Activated CD8-positive, alpha-beta memory T cell treated with anti-CD3 and anti-CD28 coated beads for 24 hours (primary cell): Measurements from ENCODE around the gene GLOD4.
"Not testable (repeated sequence)": the region's sequence is repeated elsewhere in the genome, so short reads cannot be mapped to it uniquely, and the experiment has no call there.

Source experiments
- DNase-seq: peaks from one replicate; pipeline ENCODE4 v3.0.0-alpha.2; 2020

Gene GLOD4

DNA sequence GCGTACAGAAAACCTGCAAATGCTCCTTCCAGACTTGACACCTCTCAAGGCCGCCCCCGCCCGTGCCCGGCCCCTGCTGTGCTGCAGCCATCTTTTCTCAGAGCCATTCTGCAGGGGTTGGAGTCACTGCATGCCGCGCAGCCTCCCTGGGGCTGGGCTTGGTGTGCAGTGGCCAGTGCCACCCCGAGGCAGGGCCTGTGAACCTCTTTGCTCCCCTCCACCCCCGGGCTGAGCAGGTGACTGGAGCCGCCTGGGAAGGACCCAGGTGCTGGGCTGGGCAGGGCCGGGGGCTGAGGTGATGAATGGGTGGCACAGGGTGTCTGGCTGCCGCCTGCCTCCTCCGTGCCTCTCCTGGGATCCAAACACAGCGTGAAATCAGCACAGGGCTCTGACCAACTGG, 20.4 kb upstream of the GLOD4 start:
- DNase-seq = no peak

DNA sequence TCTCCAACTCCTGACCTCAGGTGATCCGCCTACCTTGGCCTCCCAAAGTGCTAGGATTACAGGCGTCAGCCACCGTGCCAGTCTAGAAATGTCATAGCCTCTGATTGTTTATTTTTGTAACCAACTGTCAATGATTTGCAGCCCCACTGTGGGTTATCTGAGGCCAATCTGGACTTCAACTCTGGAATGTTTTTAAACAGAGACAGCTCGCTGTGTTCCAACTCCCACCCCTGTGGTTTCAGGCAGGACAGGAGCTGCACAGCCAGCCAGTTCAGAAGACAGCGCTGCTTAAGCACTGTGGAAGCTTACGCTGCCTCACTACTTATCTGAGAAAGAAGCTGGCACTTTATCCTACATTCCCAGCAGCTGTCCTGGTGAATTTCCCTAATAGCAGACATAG, 19.6 kb upstream of the GLOD4 start:
- no peak for DNase-seq

DNA sequence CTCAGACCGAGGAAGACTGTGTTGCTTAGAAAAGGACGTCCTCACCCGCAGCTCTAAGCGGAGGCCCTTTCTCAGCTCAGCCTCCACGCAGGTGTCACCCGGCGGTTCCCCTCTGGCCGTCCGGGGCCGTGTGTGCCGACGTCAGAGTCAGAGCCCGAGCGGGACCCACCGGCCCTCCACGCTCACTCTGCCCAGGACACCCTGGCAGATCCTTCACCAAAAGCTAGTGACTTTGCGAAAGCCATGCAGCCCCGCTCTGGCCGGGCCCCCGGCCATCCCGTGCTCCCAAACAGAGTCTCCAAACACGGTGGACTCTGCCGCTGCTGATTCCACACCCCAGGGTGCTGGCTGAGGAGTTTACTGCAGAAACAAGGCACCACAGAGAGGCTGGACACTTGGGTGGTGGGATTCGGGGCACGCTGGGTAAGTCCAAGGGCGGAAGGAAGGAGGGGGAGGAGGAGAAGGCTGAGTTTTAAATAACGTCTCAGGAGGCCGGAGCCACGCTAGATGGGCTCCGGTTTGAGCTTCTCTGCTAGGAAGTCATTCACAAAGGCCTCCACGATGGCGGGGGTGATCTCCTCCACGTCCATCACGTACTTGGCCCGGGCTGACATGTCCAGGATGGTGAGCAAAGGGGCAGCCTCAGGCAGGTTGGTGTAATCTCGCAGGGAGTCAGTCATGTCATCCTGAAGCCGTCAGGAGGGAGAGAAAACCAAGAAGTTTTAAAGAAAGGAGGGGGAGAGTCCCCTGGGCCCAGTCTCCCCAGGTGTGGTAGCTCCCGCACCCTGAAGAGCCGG, 18.6 kb upstream of the GLOD4 start:
- no peak for DNase-seq

DNA sequence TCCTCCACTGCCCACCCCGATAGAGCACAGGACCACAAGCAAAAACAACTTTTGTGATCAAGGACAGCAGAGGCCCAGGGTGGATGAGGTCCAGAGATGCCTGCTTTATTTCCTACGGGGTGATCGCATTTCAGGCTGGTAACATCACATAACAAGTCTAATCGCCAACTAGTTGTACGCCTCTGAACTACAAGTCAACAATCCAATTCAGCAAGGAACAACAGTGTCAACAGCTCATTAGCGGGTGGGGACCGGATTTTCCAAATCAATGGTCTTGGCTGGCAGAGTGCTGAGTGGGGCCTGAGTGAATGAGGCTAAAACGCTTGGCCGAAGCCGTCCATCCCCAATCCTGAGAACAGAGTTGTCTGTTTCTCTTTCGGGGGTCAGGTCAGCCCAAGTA, 17.2 kb upstream of the GLOD4 start:
- DNase-seq = no peak

DNA sequence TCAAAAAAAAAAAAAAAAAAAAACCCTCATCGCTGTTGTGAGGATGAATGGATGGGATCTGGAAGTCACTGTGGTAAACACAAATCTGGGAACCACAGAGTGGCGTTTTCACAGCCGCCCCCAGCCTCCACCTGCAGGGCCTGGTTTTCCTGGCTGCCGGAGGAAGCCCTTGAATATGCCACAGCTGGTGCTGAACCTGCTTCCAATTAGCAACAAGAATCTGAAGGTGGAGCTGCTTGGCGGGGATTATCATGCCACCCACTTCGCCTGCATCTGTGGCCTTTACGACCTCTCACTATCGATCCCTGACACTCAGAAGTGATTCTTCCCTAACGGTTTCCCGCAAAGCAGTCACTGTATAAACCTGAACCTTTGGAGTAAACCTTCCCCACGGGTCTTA, 16.2 kb upstream of the GLOD4 start:
- DNase-seq = no peak

DNA sequence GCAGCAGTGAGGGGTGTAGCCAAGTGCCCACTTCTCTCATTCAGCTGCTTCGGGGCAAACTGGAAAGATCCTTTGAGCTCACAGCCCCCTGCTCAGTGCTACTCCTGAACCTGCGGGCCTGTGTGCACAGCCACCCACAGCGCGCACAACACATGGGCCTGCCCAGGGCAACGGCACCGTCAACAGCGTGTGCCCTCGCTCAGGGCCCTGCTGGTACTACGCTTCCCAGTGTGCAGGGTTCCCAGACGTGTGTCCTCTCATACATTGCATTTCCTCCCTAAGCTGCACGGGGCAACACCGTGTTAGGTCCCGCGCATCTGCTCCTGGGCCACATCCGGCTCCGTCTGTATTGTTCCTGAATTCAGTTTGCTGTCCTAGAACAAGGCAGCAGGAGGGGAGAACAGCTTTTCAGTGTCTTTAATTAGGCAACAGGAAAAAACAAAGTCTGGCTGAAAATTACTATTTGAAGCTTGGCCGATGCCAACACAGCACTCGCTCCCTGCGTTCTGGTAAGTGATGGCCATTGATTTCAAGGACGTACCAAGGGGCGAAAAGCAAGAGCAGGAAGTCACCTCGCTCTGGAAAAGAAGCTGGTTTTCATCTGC, 15.3 kb upstream of the GLOD4 start:
- DNase-seq = no peak

DNA sequence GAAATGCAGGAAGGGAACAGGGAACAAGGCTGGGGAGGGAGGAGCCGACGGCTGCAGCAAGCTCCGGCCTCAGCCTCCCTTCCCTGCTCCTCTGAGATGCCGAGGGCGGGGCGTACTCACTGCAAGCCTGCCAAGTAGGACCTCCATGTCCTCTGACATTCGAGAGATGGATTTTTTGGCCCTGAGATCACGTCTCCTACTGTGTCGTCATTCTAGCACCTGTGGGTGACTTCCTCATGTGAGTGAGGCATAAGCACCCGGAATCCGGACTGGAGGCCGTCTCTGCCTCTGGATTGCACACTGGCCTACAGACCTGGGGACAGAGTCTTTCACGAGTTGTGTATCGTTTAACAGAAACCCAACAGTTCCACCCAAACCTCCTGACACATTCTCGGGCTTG, 14.5 kb upstream of the GLOD4 start:
- no peak for DNase-seq

DNA sequence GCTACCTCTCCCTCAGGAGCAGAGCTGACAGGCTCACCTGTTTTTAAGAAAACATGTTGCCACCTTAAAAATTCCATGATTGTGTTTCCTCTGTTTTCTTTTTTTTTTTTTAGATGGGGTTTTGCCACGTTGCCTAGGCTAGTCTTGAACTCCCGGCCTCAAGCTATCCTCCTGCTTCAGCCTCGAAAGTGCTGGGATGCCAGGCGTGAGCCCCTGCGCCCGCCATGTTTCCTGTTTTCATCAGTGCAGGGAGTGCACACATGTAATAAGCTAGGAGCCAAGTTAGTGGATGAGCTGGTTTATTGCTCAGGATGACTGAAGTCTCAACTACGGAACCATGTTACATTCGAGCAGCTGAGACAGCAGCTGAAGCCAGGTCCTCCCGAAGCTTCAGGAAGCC, 13.6 kb upstream of the GLOD4 start:
- DNase-seq = no peak

DNA sequence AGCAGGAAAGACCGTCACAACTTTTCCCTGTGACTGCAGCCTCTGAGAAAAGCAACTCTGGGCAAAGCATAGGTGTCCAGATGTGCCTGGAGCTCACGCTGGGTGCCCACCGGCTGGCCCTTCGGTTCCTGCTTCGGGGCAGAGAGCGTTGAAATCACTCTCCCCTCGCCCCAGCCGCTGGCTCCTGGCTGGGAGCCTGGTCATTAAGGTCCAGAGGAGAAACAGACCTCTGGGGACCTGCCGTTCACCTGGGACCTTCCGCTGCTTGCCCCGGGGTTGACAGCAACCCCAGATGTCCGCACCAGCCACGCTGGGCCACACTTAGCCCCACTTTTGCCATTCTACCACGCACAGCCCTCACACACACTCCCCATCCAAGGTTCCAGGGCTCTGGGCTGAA, 13.2 kb upstream of the GLOD4 start:
- no peak for DNase-seq

DNA sequence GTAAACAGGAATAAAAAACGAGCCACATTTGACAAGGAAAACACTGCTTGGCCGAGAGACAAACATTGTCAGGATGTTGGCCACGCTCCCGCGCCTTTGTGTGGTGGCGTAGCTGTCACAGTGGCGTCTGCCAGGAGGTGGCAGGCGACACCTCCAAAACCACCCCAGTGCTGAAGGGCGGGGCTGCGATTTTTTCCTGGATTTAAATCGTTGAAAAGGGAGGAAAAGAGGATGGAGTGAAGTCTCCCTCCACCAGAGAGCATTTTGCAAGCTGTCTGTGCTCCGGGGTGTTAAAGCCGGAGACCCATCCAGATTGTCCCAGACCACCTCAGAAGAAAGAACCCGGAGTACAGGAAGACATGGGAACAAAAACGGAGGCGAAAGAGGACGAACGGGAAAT, 12.8 kb upstream of the GLOD4 start:
- DNase-seq = no peak

DNA sequence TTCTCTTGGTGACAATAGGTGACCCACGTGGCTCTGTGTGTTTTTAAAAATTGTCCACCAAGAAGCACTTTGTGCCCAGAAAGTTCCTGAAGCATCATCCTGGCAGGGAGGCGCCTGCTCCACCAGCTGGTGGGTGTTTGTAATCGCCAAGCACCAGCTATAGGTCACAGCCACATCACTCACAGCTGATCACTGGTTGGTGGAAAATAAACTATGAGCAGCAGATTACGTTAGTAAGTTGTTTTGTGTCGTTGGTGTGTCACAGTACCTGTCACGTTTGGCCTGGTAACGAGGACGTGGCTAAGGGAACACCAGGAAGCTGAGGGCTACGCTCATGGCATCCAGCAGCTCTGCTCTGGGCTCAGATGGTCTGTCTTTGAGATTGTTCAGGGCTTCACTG, 10.2 kb upstream of the GLOD4 start:
- no peak for DNase-seq

DNA sequence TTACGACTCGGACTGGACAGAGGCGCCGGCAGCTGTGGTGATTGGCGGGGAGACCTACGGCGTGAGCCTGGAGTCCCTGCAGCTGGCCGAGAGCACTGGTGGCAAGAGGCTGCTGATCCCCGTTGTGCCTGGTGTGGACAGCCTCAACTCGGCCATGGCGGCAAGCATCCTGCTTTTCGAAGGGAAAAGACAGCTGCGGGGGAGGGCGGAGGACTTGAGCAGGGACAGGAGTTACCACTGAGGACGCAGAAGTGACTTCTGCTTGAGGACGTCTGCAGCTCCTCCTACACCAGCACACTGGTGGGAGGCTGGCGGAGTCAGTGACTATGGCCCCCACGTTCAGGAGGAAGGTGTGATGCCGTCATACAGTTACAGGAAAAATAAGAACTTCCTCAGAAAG, 9.7 kb upstream of the GLOD4 start:
- DNase-seq = no peak

DNA sequence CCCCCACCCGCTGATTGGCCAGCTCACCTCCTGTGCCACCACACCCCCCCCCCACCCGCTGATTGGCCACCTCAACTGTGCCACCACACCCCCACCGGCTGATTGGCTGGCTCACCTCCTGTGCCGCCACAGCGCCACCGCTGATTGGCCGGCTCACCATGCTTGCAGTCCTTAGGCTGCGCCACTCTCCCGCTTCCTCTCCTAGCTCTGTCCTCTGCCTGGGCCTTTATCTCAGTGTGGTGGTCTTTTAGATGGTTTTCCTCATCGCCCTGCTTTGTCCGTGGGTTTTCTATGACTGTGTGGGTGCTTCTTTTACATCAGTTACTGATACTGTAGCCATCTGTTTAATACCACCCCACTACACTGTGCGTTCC, 8.8 kb upstream of the GLOD4 start:
- DNase-seq = not testable (repeated sequence)

DNA sequence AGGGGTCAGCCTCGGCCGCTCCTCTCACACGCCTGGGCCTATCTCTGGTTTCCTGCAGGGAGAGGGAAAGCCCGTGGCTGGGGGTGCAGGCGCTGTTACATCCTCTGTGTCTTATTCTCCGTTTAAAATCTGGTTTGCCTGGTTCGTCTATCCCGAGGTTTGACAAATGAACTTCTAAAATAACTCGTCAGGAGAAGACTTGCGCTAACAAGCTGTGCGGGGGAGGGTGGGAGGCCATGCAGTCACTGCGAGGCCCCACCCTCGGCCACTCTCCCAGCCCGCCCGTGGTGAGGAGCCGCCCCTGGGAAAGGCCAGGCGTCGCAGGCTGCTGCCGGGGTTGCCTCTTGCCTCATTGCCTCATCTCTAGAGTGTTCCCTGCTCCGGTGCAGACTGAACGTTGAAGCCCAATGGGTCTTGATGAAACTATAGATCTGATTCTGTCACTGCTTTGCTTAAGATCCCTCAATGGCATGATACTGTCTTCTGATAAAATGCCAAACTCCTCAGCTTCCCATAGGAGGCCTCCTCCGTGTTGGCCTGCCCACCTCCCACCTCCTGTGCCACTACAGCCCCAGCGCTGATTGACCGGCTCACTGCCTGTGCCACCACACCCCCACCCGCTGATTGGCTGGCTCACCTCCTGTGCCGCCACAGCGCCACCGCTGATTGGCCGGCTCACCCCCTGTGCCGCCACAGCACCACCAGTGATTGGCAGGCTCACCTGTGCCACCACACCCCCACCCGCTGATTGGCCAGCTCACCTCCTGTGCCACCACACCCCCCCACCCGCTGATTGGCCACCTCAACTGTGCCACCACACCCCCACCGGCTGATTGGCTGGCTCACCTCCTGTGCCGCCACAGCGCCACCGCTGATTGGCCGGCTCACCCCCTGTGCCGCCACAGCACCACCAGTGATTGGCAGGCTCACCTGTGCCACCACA, 8.1 kb upstream of the GLOD4 start:
- not testable (repeated sequence) for DNase-seq

DNA sequence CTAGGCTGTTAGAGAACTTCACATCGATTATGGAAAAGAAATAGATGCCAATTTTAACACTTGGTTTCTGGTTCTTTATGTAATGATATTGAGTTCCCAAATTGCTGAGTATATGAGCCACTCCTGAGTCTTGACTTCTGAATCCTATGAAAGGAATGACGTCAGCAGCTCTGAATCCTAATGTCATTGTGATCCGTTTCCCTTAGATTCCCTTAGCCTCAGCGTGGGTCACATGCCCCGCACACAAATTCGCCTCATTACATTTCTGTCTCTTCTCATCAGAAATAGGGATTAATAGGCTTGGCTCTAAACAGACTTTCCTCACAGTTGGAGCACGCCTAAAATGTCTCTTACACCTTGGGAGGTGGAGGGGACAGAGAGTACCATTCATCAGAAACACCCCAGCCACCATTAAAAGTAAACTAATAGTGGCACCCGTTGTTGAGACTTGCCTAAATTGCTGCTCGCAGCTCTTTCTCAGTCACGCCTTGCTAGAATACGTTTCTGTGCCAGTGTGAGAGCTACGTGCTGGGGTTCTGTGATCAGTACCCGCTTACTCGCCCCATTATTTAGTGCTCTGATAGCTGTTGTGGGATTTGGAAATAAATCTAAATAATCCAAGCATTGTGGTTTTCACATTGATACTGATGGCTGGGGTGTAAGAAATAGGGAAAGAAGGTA, 7.2 kb upstream of the GLOD4 start:
- no peak for DNase-seq

DNA sequence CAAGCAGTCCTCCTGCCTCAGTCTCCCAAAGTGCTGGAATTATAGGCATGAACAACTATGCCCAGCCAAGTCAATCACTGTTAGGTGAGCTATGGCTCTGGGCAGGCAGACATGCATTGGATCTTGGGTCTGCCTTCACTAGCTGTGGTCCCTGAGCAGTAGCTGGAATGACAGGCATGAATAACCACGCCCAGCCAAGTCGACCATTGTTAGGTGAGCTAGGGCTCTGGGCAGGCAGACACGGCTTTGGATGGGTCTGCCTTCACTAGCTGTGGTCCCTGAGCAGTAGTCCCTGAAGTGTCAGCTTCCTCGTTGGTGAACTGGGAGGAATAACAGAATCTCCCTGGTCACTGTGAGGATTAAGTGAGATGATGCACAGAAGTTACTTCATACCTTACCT, 6.5 kb upstream of the GLOD4 start:
- no peak for DNase-seq

DNA sequence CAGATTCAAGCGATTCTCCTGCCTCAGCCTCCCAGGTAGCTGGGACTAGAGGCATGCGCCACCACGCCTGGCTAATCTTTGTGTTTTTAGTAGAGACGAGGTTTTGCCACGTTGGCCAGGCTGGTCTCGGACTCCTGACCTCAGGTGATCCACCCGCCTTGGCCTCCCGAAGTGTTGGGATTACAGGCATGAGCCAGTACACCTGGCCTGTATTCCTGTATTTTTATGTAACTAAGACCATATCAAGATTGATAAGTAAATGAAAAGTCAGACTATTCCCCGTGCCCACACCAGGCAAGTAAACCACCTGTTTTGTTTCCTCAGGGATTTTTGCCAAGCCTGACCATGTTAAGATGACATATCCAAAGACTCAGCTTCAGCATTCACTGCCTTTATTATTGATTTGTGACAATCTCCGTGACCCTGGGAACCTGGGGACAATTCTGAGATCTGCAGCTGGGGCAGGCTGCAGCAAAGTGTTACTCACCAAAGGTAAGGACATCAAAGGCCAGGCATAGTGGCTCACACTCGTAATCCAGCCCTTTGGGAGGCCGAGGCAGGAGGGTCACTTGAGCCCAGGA, 5.7 kb upstream of the GLOD4 start:
- no peak for DNase-seq

DNA sequence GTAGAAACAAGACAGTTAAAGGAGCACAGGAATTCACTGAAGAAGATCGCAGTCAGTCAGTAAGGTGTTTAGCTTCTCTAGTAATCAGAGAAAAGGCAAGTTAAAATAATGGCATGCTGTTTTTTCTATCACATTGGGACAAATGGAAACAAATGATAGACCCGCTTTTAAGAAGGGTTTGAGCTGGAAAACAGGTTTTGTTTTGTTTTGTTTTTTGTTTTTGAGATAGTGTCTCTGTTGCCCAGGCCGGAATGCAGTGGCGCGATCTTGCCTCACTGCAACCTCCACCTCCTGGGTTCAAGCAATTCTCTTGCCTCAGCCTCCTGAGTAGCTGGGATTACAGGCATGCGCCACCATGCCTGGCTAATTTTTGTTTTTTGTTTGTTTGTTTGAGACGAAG, 3.8 kb upstream of the GLOD4 start:
- DNase-seq = not testable (repeated sequence)

DNA sequence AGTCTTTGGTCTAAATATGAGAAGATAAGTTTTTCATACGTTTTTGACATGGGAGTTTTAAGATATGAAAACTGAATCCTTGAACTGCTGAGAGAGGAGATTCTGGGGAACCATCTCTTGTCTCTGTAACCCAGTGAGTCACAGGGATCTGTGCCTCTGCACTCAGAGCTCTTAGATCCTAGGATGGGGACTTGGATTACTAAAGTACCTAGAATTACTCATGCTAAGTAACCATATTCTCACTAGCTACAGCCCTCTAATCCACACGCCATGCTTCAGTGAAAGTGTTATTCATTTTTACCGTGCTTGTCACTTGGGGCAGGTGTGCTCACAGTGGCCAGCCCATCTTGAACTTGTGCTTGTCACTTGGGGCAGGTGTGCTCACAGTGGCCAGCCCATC, 2.1 kb upstream of the GLOD4 start:
- DNase-seq = no peak

DNA sequence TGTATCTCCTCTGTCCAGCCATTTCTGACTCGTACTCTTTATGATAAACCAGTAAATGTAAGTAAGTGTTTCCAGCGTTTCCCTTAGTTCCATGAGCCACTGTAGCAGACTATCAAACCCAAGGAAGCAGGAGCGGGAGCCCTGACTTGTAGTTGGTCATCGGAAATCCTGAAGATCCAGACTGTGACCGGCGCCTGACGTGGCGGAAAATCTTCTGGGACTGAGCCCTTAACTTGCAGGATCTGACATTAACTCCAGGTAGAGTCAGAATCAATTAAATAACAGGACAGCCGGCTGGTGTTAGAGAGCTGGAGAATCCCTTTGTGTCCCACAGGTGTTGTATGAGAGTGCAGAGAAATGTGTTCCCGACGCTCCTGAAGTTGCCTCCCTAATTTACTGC, 4.0 kb downstream of the GLOD4 start:
- no peak for DNase-seq

DNA sequence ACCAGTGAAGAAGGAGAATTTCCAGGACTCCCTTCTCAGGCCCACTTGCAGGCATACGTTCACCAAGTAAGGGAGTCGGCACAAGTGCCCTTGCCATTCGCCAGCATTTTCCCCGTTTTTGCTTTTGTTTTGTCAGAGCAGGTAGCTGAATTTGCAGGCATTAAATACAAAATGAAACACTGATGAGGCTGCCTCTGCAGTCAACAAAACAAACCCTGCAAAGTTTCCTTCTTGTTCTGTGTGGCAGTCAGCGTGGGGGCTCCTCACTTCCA, 7.8 kb downstream of the GLOD4 start:
- no peak for DNase-seq

DNA sequence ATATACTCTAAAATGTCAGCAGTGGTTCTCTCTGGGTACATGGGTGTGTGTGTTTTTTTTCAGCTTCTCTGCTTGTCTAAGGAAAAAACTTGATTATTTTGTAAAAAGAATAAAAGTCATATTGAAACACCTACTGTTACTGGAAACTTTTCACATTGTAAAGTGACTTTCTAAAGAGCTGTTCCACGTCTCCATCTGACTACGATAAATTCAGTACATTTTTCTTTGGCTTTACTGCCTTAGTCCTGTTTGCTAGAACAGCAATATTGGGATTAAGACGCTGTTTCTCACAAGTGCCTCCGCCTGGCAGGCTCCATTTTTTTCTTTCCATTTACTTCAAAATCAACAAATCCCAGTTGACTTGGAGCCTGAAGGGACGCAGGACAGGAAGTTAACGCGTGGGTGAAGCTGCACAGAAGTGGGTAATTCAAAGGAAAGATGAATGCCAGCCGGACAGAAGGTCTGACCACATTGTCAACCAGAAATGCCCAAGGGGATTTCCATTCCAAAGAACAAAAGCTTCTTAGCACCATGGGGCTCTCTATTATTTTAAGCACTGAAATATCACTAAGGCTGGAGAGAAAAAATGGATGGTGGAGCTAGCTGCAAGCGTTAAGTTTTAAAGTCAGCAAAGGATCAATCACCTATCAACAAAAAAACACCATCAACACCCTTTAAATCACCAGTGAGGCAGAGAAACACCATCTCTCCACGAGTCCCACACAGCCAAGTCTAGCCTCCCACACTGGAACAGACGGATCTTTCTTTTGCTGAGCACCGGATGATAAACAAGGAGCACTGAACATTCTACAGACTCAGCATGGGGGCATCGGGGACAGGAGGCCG, 8.4 kb downstream of the GLOD4 start:
- no peak for DNase-seq
